Purkinje cell (primary cell): ENCODE data around the gene ERAS. TPM values are rescaled to one million over a fixed set of nuclear protein-coding genes. Genes with fewer than 3 reads are reported as not detected.

Experiments used
- polyA plus RNA-seq: library from polyadenylated mRNA; unstranded; fragments of >200 nt; fragmentation: Nextera tagmentation; gene quantifications from 2 replicates; pipeline ENCODE4 v1.2.1, GENCODE V29; 2014

The ERAS gene, protein sequence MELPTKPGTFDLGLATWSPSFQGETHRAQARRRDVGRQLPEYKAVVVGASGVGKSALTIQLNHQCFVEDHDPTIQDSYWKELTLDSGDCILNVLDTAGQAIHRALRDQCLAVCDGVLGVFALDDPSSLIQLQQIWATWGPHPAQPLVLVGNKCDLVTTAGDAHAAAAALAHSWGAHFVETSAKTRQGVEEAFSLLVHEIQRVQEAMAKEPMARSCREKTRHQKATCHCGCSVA
- polyA plus RNA-seq, result not detected in 2 replicates

DNA sequence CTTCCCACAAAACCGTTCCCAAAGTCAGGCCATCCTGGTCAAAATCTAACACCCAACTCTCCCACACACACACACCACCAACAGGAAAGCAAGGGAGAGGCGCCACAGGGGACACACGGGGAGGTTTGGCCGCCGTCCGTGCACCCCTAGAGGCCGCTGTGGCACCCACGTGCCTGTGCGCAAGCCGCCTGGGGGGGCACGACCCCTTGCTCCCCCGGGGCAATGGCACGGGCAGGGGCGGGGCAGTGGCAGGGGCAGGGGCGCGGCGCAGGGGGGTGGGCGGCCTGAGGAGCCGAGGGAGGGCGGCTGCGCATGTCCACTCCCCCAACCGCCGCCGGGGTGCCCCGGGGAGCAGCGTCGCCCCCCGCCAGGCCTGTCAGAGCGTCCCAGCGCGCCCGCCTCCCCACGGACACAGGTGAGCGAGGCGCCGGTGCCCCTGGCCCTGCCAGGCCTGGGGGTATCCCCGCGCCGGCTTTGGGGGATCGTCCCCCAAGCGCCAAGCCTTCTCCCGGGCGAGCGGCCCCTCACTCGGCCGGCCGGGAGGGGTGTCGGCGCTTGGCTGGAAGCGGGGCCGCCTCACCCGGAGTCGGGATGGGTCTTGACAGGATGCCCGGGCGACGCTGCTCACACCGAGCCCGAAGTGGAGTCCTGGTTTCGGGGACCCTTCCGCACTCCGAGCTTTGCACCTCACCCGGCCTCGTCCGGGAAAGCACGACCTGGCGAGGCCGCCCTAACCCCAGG lies at the start of gene ERAS:
TSS of gene ERAS (plus strand) at position 379 of the 741 bp plus-strand sequence. CDS start 2,611 bp downstream, outside the sequence.

DNA sequence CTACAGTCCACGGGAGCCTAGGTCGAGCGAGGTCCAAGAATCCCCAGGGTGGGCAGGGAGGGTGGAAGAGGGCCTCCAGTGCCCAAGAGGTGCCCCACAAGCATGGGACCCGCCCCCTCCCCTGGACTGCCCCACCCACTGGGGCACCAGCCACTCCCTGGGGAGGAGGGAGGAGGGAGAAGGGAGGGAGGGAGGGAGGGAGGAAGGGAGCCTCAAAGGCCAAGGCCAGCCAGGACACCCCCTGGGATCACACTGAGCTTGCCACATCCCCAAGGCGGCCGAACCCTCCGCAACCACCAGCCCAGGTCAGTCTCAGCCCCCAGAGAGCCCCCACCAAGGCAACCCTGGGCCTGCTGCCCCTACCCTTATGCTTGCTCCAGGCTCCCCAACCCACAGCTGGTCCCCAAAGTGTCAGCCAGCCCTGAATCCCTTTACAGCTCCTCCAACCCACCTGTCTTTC lies 39.9 kb upstream of the ERAS start, which contains the start of gene GATA1:
TSS of gene GATA1 (plus strand) at position 250 of the 460 bp plus-strand sequence. CDS start 4,520 bp downstream, outside the sequence.

DNA sequence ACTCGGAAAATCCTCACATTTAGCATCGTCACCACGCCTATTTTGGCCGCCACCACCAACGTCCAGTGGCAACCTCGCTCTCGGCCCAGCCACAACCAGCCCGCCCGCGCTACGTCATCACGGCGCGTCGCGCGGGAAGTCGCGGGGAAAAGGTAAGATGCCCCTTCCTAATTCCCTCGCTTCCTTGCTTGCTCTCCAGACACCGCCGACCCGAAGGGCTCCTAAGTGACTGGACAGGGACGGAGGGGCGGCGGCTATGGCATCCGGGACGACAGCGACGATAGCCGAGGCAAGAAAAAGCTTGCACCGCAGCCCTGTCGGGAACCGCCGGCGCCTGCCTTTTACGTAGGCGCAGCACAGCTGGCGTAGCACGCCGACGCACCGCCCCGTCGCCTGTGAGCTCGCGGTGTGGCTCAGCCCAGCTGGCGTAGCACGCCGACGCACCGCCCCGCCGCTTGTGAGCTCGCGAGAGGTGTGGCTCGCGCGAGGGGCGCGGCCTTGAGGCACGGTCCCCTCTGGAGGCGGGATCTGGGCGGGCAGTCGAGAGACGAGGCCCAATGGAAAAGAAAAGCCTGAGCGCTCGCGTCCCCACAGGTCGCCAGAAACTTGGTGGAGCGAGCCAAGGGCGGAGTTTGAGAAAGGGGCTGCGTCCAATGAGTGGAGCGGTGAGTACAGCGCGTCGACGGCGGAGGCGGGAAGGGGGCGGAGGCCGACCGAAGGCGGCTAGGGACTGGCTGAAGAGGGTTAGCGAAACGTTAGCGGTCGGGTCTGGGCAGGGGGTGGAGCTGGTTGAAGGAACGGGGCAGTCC lies 24.8 kb upstream of the ERAS start, which contains the start of gene HDAC6:
TSS of gene HDAC6 (plus strand) at position 788 of the 809 bp plus-strand sequence. CDS start 626 bp downstream, outside the sequence.

DNA sequence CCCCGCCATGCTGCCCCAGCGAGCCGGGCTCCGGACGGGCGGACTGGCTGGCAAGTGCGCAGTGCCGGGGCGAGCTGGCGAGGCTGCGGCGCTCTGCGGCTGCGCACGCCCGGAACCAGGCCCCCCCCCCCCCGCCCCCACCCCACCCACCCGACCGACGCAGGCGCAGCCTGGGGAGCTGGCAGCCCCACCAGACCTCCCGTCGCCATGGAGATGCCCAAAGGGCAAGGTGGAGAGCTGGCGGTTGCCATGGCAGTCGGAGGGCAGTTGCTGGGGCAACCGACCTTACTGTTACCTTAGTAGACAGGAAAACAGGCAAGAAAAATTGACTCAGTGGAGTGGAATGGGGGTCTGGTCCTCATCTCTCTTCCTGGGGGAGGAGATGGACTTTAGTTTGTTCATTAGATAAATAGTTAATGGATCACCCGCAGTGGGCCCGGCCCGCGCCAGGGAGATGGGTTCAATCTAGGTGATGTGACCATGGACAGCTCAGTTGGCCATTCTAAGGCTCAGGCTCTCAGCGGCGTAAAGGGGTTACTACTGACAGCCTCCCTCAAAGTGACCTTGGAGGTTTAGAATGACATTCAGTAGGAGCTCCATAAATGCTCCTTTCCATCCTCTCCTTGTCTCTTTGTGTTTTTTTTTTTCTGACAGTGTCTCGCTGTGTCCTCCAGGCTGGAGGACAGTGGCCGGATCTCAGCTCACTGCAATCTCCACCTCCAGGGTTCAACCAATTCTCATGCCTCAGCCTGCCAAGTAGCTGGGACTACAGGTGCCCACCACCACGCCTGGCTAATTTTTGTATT lies 9.4 kb downstream of the ERAS start, which contains the start of gene PCSK1N:
TSS of gene PCSK1N (minus strand) at position 87 of the 806 bp plus-strand sequence. CDS start at position 9, 78 bp downstream.

Other genes starting within 250 kb of the ERAS start
- 20.1 and 22.3 TPM in 2 replicates for gene WDR13, start 229.0 kb upstream of the ERAS start, polyA plus RNA-seq
- gene WAS, start 142.7 kb upstream of the ERAS start, polyA plus RNA-seq, result not detected in 2 replicates
- 0.32 and 0.48 TPM in 2 replicates for gene SUV39H1, start 129.8 kb upstream of the ERAS start, polyA plus RNA-seq
- gene GLOD5, start 64.8 kb upstream of the ERAS start, polyA plus RNA-seq, result 3.0 TPM in 1 of 2 replicates, not detected in the other
- not detected in 2 replicates for gene GATA1, start 39.9 kb upstream of the ERAS start, polyA plus RNA-seq
- gene HDAC6, start 24.4 kb upstream of the ERAS start, polyA plus RNA-seq, result 18.2 and 20.9 TPM in 2 replicates
- 12.2 and 25.7 TPM in 2 replicates for gene PCSK1N, start 9.1 kb downstream of the ERAS start, polyA plus RNA-seq
- 63.1 and 65.6 TPM in 2 replicates for gene TIMM17B, start 71.3 kb downstream of the ERAS start, polyA plus RNA-seq
- 39.1 and 42.7 TPM in 2 replicates for gene PQBP1, start 71.4 kb downstream of the ERAS start, polyA plus RNA-seq
- gene SLC35A2, start 85.1 kb downstream of the ERAS start, polyA plus RNA-seq, result 9.6 and 16.3 TPM in 2 replicates
- 15.2 and 23.7 TPM in 2 replicates for gene PIM2, start 92.5 kb downstream of the ERAS start, polyA plus RNA-seq
- gene OTUD5, start 131.1 kb downstream of the ERAS start, polyA plus RNA-seq, result 4.4 and 6.2 TPM in 2 replicates
- gene KCND1, start 145.3 kb downstream of the ERAS start, polyA plus RNA-seq, result not detected in 2 replicates
- gene GRIPAP1, start 175.8 kb downstream of the ERAS start, polyA plus RNA-seq, result 8.4 and 18.3 TPM in 2 replicates
- 4.2 and 5.9 TPM in 2 replicates for gene TFE3, start 216.8 kb downstream of the ERAS start, polyA plus RNA-seq
- 0.52 TPM in 1 of 2 replicates, not detected in the other for gene CCDC120, start 232.5 kb downstream of the ERAS start, polyA plus RNA-seq
- gene PRAF2, start 247.5 kb downstream of the ERAS start, polyA plus RNA-seq, result 52.4 and 57.9 TPM in 2 replicates